ENCODE results near the gene PPP2R5C.

Gene PPP2R5C

GRCh38 chr14:101836135-101836534 lies 74.6 kb downstream of the PPP2R5C start:
- H3K27ac ChIP-seq = no peak overlapping the region
- no peak for DNase-seq
- no peak for TF ChIP-seq CTCF (IDR thresholded peaks at IDR 0.05; ENCODE audit: low read depth, low read length)

GRCh38 chr14:101838476-101838875 lies 77.0 kb downstream of the PPP2R5C start:
- no peak for DNase-seq
- H3K36me3 ChIP-seq = no peaks in the 10 kb centered on the region; the same call in 1 of the 2 replicates
- no peak overlapping the region for H3K4me3 ChIP-seq (ENCODE audit: low read depth, low read length)
- no peaks in the 10 kb centered on the region for H3K27me3 ChIP-seq (ENCODE audit: insufficient read depth, low read depth, severe bottlenecking)
- H3K9me3 ChIP-seq (ENCODE audit: severe bottlenecking) = no peaks in the 10 kb centered on the region
- no peak overlapping the region for H3K27ac ChIP-seq
- no peak for TF ChIP-seq CTCF (IDR thresholded peaks at IDR 0.05; ENCODE audit: low read depth, low read length)

More at GRCh38 chr14:101836135-101836534, 74.6 kb downstream of the PPP2R5C start:
- H3K4me3 ChIP-seq (ENCODE audit: low read depth, low read length) = no peak overlapping the region
- H3K36me3 ChIP-seq = 0 out of 2 replicates have a peak, but pooled peaks cover 3% of the 10 kb centered on the region
- H3K27me3 ChIP-seq (ENCODE audit: insufficient read depth, low read depth, severe bottlenecking) = no peaks in the 10 kb centered on the region
- H3K9me3 ChIP-seq (ENCODE audit: severe bottlenecking) = no peaks in the 10 kb centered on the region

GRCh38 chr14:101839236-101839635 lies 77.7 kb downstream of the PPP2R5C start:
- DNase-seq = no peak
- H3K27ac ChIP-seq = no peak overlapping the region
- H3K9me3 ChIP-seq (ENCODE audit: severe bottlenecking) = no peaks in the 10 kb centered on the region
- H3K36me3 ChIP-seq = no peaks in the 10 kb centered on the region; the same call in none of the 2 replicates
- H3K4me3 ChIP-seq (ENCODE audit: low read depth, low read length) = no peak overlapping the region
- H3K27me3 ChIP-seq (ENCODE audit: insufficient read depth, low read depth, severe bottlenecking) = no peaks in the 10 kb centered on the region
- TF ChIP-seq CTCF (IDR thresholded peaks at IDR 0.05; ENCODE audit: low read depth, low read length) = no peak

- Histone ChIP-seq H3K27ac (no peak overlapping the region), H3K36me3 (no peaks in the 10 kb centered on the region; the same call in none of the 2 replicates), H3K27me3 (ENCODE audit: insufficient read depth, low read depth, severe bottlenecking) (no peaks in the 10 kb centered on the region), H3K9me3 (ENCODE audit: severe bottlenecking) (no peaks in the 10 kb centered on the region), H3K4me3 (ENCODE audit: low read depth, low read length) (no peak overlapping the region)
- TF ChIP-seq CTCF (IDR thresholded peaks at IDR 0.05; ENCODE audit: low read depth, low read length) = no peak
- DNase-seq = no peak
These were observed 78.2 kb downstream of the PPP2R5C start for GRCh38 chr14:101839661-101840060.

- H3K9me3 ChIP-seq (ENCODE audit: severe bottlenecking) = no peaks in the 10 kb centered on the region
- H3K27ac ChIP-seq = no peak overlapping the region
- no peak for DNase-seq
- H3K4me3 ChIP-seq (ENCODE audit: low read depth, low read length) = no peak overlapping the region
- H3K36me3 ChIP-seq = no peaks in the 10 kb centered on the region; the same call in none of the 2 replicates
- no peak for TF ChIP-seq CTCF (IDR thresholded peaks at IDR 0.05; ENCODE audit: low read depth, low read length)
- no peaks in the 10 kb centered on the region for H3K27me3 ChIP-seq (ENCODE audit: insufficient read depth, low read depth, severe bottlenecking)
These were observed 79.3 kb downstream of the PPP2R5C start for GRCh38 chr14:101840649-101841369.
